ENCODE data around the gene KIAA0586. TPM values are rescaled to one million over a fixed set of nuclear protein-coding genes. Genes with fewer than 3 reads are reported as not detected.

KIAA0586 gene
- total and polyA plus RNA-seq, 9 of the 15 experiments (the other 6 are each of a cell fraction or from before 2014, with no cell fraction given) = 11.2 to 30.9 (median 22.6) TPM

- ChIA-PET CTCF (ENCODE audit: low intra/inter-chr PET ratio) (no interaction called here), POLR2A (no interaction called here)
- H3K4me1 ChIP-seq (replicated peaks in 1 of 2; ENCODE audit: control insufficient read depth in 2 of 2, insufficient read depth in 2 of 2, low read length in 2 of 2) = no peaks in the 10 kb centered on the region
- H3K27ac ChIP-seq (ENCODE audit: extremely low read depth, low read depth, low read length) = no peak overlapping the region
- H2AFZ ChIP-seq (ENCODE audit: low read depth, low read length) = no peak overlapping the region
- no peak for TF ChIP-seq RFX7 (CRISPR knock-in tag; IDR thresholded peaks at IDR 0.05)
- TF ChIP-seq, protein P1, sequence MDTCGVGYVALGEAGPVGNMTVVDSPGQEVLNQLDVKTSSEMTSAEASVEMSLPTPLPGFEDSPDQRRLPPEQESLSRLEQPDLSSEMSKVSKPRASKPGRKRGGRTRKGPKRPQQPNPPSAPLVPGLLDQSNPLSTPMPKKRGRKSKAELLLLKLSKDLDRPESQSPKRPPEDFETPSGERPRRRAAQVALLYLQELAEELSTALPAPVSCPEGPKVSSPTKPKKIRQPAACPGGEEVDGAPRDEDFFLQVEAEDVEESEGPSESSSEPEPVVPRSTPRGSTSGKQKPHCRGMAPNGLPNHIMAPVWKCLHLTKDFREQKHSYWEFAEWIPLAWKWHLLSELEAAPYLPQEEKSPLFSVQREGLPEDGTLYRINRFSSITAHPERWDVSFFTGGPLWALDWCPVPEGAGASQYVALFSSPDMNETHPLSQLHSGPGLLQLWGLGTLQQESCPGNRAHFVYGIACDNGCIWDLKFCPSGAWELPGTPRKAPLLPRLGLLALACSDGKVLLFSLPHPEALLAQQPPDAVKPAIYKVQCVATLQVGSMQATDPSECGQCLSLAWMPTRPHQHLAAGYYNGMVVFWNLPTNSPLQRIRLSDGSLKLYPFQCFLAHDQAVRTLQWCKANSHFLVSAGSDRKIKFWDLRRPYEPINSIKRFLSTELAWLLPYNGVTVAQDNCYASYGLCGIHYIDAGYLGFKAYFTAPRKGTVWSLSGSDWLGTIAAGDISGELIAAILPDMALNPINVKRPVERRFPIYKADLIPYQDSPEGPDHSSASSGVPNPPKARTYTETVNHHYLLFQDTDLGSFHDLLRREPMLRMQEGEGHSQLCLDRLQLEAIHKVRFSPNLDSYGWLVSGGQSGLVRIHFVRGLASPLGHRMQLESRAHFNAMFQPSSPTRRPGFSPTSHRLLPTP (IDR thresholded peaks at IDR 0.05; ENCODE audit: borderline replicate concordance, extremely low read depth, insufficient read length) = no peak
- no peak for TF ChIP-seq C11orf30 (IDR thresholded peaks at IDR 0.05; ENCODE audit: low read depth)
- TF ChIP-seq ZNF212 (CRISPR knock-in tag; IDR thresholded peaks at IDR 0.05) = no peak
- TF ChIP-seq PCBP1 (IDR thresholded peaks at IDR 0.05; ENCODE audit: low read depth, low read length, poor library complexity, severe bottlenecking) = no peak
- TF ChIP-seq SMARCB1 (IDR thresholded peaks at IDR 0.05; ENCODE audit: insufficient read length, low read depth) = no peak
- TF ChIP-seq RHOXF2B (CRISPR knock-in tag; conservative IDR thresholded peaks at IDR 0.05) = no peak
- TF ChIP-seq ZNF695 (CRISPR knock-in tag; IDR thresholded peaks at IDR 0.05) = no peak
- no peak for TF ChIP-seq SMARCA4 (IDR thresholded peaks at IDR 0.05)
- no peak for TF ChIP-seq TOE1 (IDR thresholded peaks at IDR 0.05; ENCODE audit: borderline replicate concordance)
- TF ChIP-seq TOE1 (CRISPR knock-in tag; IDR thresholded peaks at IDR 0.05; ENCODE audit: borderline replicate concordance, low read depth) = no peak
- no peak for TF ChIP-seq HOMEZ (CRISPR knock-in tag; IDR thresholded peaks at IDR 0.05)
- in situ Hi-C loops (cut with MboI) (no loop called here), intact Hi-C loops (cut with micrococcal nuclease) (no loop called here)
- WGBS (ENCODE audit: insufficient coverage, low coverage, missing lambda C conversion rate) = 1% methylated on average over 8 of the region's 9 CpGs
- no peak overlapping the region for H3K4me2 ChIP-seq (ENCODE audit: insufficient read depth, low read length)
- no peaks in the 10 kb centered on the region for H3K36me3 ChIP-seq (ENCODE audit: control insufficient read depth, insufficient read depth, low read length)
- no peaks in the 10 kb centered on the region for H3K9me3 ChIP-seq (replicated peaks; ENCODE audit: control insufficient read depth, insufficient read depth, low read depth, low read length)
- H3K79me2 ChIP-seq (ENCODE audit: control insufficient read depth, insufficient read depth, low read length) = no peaks in the 10 kb centered on the region
- H3K9ac ChIP-seq (ENCODE audit: insufficient read depth in 1 of 2, low read depth in 2 of 2, low read length in 2 of 2) = no peak overlapping the region
- no peaks in the 10 kb centered on the region; a peak in 1 of 5 replicates for H3K27me3 ChIP-seq (ENCODE audit: control insufficient read depth in 2 of 2, insufficient read depth in 2 of 2, low read length in 2 of 2)
- FAIRE-seq (no peak), DNase-seq (ENCODE audit: extremely low read depth in 1 of 4, low spot score in 3 of 4) (no peak), ATAC-seq (no peak)
- no peaks in the 10 kb centered on the region for H4K20me1 ChIP-seq (replicated peaks; ENCODE audit: control insufficient read depth, insufficient read depth, low read length)
- no TSS peak for BruUV-seq (replicated peaks)
- H3K9me1 ChIP-seq (ENCODE audit: control insufficient read depth, insufficient read depth, low read length) = no peaks in the 10 kb centered on the region
- H3K4me3 ChIP-seq = no peak overlapping the region
Measured at GRCh38 chr14:58571769-58572472, 144.4 kb downstream of the KIAA0586 start.
